Embryonic facial prominence (tissue), 1 donor: ENCODE data around the gene RNF38.
"Not testable (repeated sequence)": the region's sequence is repeated elsewhere in the genome, so short reads cannot be mapped to it uniquely, and the experiment has no call there.

ENCODE experiments used
- DNase-seq: peaks from one replicate; pipeline ENCODE4 v3.0.0-alpha.2; 2016; ENCODE audit errors: extremely low spot score

The RNF38 gene

DNA sequence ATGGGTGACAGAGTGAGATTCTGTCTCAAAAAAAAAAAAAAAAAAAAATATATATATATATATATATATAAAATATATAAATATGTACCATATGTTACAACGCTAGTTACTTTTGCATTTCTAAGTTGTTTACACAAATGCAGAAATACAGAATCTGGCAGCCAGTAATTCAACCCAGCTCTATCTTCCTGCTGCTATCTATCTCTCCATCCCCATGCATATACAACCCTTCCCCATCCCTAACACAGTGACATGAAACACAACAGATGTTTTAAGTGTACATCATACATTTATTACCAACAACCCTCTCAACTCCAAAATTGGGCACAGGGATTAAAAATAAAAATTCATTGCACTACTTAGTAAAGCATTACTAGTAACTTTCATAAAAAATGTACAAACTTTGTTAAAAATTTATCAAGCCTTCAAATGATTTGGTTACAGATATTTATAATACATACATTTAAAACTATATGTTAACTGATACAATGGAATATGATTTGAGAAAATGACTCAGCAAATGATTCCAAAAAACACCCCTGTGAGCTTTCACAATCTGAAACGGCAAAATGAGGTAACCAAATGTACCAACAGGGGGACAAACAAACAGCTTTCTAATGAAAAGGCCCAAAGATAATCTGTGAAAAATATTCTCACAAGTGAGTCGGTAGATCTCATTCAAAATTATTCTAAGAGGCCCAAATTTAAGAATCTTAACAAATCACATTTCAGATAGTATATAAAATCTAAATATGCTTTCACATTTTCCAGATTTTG is 63.8 kb downstream of the RNF38 start:
- DNase-seq = no peak

DNA sequence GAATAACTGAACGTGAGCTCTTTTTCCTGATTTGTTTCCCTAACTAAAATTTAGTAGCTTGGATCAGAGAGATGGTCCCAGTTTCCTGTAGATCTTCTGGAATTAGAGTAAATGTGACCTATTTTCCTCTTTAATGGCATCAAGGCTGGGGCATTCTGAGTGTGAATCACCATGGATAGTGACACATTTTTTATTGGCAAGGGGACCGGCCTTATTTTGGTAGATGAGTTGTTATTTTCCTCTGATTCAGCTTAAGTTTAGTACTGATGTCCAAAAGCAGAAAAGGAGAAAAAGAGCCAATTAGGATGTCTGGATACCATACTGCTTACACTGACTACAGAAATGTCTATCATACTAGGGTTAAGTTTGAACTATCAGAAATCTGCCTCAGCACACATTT is 68.1 kb downstream of the RNF38 start:
- no peak for DNase-seq

DNA sequence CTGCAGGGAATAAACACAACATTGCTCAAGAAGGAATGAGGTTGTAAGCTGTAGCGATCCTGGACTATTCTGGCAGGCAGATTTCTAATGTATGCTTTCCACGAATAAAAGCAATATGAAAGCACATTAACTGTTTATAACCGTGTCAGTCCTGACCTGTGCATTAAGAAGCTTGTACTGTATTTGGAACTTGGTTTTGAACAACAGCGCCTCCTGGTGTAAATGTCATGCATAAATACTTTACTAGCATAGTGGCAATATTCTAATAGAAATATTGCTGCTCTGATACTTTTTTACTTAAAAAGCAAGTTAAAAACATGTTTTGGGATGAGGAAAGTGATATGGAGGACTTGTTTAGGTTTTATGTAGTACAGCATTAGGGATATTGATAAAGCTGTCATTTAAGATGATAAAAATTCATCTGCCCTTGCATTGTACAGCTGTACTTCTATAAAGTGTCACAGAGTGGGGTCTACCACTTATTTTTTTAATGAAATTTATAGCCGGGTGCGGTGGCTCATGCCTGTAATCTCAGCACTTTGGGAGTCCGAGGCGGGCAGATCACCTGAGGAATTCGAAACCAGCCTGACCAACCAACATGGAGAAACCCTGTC is 71.2 kb downstream of the RNF38 start:
- DNase-seq = peak; percentile 64

DNA sequence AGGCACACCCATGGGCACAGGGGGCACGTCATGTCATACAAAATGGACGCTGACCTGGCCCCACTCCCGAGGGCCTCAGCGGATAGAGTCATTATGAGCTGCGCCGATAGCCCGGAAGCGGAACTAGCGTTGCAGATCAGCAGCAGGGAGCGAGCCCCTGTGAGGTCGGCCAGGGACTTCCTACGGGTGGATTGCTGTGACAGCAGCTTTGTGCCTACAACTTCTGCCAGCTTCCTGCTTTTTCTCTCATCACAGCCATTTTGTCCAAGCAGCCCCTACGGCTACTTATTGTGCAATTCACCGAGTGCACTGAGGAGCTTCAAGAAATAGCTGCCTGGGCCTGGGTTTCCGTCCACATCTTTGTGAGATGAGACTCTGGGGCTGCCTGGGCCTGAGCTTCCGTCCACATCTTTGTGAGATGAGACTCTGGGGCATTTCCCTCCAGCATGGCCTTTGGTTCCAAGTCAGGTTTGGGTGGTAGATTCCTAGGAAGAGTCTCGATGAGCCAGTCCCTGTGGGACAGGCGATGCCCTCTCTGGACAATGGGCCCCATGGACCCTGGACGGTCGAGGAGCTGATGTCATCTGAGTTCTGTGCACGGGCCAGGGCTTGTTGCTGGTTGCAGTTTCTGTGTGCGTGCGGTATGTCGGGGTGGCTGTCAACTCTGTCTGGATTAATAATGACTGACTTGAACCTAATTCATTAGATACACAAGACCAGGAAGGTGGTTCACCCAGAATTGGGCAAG is 74.8 kb downstream of the RNF38 start:
- no peak for DNase-seq

DNA sequence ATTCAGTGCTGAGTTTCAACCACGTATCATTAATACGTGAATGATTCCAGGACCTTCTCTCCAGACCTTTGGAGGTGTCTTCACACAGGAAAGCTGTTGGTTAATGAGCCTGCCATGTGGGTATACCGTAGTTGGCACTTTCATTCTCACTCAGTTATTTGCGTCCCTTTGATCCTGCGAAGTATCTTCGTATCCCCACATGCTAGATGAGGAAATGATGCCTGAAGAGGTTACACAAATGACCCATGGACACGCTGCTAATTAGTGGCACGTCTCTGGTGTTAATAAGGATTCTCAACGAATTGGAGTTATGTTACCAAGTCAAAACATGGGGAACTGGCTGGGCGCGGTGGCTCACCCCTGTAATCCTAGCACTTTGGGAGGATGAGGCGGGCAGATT is 76.1 kb downstream of the RNF38 start:
- no peak for DNase-seq

DNA sequence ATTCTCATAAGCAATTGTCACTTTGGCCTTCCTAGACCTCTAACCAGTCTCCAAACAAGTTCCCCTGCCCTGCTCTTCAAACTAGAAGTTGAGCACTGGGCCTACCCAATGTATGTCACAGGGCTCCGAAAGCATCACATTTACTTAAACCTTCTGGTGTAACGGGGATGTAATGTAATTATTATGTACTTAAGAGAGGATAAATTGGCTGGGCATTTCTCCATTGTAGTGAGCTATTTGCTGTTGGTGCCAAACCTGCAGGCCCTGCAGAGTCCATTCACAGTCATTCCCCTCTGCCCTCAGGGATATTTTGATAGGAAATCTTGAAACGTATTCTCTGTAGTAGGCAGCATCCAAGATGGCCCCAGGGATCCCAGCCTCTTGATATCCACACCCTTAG is 77.6 kb downstream of the RNF38 start:
- DNase-seq = no peak

DNA sequence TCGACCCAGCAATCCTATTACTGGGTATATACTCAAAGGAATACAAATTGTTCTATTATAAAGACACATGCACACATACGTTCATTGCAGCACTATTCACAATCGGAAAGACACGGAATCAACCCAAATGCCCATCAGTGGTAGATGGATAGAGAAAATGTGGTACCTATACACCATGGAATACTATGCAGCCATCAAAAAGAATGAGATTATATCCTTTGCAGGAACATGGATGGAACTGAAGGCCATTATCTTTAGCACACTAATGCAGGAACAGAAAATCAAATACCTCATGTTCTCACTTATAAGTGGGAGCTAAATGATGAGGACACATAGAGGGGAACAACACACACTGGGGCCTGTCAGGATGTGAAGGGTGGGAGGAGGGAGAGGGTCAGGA is 78.2 kb downstream of the RNF38 start:
- not testable (repeated sequence) for DNase-seq

DNA sequence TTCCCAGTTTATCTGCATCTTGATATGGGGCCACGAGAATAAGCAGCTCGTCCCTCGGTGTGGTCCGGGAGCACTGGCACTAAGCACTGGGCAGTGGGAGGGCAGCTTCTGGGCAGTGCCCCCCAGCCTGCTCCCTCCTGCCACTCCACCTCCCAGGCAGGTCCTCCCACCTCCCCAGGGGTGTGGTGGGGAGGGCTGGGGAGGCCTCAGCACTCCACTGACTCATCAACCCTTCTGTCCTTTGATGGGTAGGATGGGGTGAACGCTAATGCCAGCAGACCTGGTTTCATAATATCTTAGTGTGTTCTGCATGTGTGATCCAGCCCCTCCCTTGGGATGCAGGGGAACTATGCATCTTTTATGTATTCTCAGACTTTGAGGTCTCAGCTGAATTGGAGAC is 79.6 kb downstream of the RNF38 start:
- DNase-seq = no peak

DNA sequence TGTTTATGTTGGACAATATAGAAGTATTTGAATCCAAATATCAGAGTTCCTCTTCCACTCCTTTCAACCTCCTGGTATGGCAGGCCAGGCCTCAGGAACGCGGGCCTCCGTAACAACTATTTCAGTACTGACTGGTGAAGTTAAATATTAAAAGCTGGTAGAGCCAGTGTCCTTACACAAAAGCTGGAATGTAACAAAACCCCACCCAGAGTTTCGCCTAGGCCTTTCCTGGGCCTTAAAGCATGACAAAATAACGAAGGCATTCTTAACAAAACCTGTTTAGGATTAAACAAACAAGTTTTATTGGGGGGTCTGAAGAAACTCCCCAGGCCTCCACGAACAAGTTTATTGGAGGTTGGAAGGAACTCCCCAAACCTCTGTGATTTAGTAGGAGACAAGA is 80.3 kb downstream of the RNF38 start:
- DNase-seq = no peak

DNA sequence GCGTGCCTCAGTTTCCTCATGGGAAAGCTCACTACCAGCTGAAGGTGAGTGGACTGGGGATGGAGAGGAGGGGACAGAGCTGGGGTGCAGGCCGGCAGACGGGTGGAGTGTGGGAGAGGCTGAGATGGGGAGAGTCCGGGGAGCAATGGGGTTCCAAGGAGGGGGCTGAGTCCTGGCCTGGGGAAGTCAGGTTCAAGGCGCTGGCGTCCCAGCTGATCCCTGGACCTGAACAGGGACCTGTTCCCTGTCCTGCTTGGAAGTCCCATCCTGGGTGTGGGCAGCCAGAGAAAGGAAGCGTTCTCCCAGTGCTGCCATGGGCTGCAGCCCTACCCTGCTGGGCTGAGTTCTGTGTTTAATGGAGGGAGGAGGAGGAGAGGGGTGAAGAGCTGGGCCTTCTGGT is 80.9 kb downstream of the RNF38 start:
- DNase-seq = no peak

DNA sequence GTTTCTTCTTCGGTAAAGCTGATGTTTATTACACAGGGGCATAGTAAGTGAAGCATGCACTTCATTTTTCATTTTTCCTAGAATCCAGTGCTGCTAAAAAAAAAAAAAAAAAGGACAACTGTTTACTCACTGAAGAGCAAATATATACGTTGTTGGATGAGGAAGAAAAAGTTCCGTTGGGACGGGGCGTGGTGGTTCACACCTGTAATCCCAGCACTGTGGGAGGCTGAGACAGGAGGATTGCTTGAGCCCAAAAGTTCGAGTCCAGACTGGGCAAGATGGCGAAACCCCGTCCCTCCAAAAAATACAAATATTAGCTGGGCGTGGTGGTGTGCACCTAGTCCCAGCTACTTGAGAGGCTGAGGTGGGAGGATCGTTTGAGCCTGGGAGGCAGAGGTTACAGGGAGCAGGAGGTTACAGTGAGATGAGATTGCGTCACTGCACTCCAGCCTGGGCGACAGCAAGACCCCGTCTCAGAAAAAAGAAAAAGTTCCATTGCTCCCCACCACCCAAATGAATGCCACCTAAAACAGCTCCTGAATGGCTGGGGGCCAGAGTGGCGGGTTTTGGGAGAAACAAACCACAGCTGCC is 81.8 kb downstream of the RNF38 start:
- no peak for DNase-seq

DNA sequence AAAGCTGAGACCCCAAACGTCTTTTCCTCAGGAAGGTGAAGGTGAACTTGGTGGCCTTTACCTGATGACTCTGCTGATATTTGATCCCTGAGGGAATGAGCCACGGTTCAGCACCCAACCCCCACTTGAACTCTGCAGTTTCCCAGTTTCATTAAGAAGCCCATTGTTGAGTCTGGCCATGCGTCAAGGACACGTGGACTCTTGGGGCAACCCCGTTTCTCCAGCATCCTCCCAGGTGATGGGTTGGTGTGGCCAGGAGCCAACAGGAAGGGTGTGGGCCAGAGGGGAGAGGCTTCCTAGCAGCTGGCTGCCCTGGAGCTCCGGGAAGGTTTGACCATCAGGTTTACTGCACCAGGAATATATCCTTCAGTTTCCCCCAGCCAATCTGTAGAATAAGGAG is 82.3 kb downstream of the RNF38 start:
- DNase-seq = no peak

DNA sequence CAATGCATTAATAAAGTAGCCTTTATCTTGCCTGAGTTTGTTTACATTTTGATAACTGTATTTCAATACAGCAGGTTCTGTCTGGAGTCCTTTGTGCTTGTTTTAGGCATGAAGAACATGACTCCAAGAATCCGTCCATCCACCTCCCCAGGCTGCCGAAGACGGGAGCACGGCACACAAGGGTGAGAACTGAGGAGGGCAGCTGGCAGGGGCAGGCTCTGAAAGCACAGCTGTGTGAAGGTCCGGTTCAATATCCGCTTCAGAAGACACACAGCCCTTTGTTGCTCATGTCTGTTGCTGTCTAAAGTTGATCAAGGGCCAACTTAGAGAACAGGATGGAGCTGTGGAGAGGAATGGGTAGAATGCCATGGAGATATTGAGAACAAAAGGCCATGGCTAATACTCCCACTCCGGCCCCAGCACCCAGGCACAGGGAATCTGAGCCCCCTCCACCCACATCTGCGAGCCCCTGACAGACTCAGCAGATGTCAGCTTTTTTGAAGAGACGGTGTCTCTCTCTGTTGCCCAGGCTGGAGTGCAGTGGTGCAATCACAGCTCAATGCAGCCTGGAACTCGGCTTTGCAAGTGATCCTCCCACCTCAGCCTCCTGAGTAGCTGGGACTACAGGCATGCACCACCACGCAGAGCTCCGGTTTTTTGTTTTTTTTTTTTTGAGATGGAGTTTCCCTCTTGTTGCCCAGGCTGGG is 83.3 kb downstream of the RNF38 start:
- no peak for DNase-seq

DNA sequence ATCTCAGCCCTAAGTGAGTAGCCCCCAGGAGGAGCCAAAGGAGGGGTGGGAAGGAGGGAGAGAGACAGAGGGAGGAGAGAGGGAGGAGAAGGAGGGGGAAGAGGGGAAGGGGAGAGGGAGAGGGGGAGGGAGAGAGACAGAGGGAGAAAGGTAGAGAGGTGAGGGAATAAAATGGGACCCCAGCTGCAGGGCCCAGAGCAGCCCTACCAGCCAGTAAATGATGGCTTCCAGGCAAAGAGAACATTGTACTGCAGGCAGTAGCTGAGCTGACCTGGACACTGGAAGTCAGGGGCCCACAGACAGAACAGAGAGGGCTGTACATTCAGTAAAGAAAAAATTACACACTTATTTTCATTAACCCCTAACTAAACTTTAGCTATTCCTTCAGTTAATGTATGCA is 84.0 kb downstream of the RNF38 start:
- DNase-seq = no peak

DNA sequence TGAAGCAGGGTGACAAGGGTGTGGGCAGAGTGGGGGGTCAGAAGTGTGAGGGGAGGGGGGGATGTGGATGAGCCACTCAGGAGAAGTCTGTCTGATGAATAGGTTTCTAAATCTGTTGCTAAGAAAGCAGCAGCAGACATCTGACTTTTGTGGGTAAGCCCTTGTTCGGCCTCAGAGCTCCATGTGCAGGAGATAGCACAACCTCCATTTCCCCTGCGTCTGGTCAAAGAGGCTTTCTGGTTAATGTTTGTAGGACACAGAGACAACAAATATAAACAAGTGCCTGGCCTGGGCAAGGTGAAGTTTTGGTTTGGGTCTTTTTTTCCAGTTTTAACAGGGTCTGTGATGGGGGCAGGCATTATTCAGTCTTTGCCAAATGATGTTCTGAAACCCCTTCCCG is 84.8 kb downstream of the RNF38 start:
- DNase-seq = no peak

DNA sequence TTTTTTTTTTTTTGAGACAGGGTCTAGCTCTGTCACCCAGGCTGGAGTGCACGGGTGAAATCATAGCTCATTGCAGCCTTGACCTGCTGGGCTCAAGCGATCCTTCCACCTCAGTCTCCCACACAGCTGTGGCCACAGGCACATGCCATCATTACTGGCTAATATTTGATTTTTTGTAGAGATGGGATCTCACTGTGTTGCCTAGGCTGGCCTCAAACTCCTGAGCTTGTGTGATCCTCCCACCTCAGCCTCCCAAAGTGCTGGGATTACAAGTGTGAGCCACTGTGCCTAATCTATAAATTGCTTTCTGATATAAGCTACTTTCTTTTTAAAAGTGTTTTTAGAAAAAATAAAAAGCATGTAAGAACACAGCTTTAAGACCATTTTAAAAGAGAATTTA is 85.3 kb downstream of the RNF38 start:
- DNase-seq = no peak

DNA sequence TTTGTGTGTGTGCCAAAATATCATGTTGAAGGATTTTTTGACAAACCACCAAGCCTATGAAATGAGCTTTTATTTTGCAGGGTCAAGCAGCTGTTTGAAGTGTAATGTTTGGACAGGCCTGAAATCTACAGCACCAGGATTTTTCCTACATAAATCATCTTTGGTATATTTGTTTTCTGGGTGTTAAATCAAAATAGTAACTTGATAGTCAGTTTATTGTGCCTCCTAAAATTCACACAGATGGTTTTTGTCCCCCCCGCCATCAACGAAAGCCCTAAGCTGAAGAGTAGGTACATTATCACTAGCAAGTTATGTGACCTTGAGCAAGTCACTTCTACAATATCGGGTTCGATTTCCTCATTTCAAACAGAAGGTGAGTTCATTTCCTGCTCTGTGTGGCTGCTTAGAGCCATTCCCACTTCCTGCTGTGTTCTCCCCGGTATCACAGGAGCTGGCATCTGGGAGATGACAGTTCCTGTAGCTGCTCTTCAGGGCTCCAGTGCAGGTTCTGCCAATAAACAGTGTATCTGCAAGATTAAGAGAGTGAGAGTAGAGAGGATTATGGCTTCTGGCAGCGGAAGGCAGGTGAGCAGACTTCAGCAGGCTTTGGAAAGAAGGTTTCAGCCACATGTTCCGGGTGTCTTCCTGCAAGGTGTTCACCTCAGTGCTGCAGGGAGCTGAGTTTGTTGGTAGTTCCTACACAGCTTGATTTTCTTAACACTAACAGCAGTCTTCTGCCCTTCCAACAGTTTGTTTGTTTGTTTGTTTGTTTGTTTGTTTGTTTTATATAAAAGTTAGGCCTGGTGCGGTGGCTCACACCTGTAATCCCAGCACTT is 93.4 kb downstream of the RNF38 start:
- no peak for DNase-seq

DNA sequence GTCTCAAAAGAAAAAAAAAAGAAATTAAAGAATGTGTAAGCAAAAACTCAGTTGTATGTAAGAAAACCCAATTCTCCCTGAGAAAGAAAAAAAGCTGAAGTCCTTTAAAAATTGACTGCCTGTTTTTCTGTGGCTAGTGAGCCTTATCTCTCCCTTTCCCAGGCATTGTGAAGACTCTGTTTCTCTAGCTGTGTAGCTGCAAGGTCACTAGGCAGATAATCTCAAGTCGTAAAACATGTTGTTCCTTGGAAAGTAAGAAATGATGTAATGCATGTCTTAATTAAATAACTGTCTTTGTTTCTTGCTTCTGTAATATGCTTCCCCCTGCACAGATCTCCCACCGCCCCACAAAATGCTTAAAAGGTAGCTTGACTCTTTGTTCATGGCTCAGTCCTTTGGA is 95.7 kb downstream of the RNF38 start:
- not testable (repeated sequence) for DNase-seq

DNA sequence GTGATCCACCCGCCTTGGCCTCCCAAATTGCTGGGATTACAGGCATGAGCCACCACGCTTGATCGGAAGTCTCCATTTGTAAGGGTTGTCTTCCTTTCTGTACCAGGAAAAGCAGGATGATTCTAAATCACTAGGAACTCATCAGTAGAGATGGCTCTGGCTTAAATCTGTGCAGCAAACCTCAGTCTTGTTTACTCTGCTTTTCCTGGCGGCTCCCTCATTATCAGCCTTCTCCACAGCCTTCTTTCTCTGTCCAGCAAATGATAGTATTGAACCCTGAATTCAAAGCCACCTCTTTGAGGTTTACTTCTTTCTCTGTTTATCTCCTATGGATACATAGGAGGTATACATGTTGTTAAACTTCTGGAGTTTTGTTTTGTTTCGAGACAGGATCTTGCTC is 98.8 kb downstream of the RNF38 start:
- no peak for DNase-seq

DNA sequence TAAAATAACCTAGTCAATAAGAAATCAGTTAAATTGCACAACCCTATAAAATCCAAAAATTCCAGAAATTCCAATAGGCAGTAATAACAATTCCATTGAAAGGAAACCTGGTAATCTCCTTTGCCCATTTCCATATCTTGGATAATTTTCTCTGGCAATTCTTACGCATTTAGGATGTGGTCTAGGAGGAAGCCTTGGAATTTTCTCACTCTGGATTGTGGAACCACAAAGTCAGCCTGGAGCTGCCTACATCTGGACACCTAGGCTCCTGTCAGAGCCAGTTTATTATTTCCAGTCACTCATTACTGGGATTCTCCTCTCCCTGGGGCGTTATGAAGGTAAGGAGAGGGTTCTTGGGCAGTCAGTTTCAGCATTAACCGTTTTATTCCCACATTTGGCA is 101.5 kb downstream of the RNF38 start:
- no peak for DNase-seq

DNA sequence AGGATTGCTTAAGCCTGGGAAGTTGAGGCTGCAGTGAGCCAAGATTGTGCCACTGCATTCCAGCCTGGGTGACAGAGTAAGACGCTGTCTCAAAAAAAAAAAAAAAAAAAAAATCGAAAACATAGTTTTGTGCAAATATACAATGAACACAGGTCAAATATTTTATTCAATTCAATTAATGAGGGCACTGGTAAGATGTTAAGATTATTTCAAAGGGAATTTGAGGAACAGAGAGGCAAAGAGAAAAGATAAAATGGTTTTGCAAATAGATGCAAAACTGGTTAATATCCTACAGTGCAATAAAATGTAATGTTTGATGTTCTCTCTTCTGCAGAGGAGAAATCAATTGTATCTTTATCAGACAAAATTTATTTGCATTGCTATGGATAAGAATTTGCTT is 102.3 kb downstream of the RNF38 start:
- no peak for DNase-seq
